ENCODE results near the gene SLC25A47.
"Not testable (repeated sequence)": the region's sequence is repeated elsewhere in the genome, so short reads cannot be mapped to it uniquely, and the experiment has no call there.

- TF ChIP-seq, protein P1, sequence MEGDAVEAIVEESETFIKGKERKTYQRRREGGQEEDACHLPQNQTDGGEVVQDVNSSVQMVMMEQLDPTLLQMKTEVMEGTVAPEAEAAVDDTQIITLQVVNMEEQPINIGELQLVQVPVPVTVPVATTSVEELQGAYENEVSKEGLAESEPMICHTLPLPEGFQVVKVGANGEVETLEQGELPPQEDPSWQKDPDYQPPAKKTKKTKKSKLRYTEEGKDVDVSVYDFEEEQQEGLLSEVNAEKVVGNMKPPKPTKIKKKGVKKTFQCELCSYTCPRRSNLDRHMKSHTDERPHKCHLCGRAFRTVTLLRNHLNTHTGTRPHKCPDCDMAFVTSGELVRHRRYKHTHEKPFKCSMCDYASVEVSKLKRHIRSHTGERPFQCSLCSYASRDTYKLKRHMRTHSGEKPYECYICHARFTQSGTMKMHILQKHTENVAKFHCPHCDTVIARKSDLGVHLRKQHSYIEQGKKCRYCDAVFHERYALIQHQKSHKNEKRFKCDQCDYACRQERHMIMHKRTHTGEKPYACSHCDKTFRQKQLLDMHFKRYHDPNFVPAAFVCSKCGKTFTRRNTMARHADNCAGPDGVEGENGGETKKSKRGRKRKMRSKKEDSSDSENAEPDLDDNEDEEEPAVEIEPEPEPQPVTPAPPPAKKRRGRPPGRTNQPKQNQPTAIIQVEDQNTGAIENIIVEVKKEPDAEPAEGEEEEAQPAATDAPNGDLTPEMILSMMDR (IDR thresholded peaks at IDR 0.05; ENCODE audit: low read length), result not testable (repeated sequence)
- not testable (repeated sequence) for TF ChIP-seq EZH2 (IDR thresholded peaks at IDR 0.05; ENCODE audit: borderline replicate concordance, low read length)
Measured at GRCh38 chr14:100308427-100308792, 14.7 kb upstream of the SLC25A47 start.
